GM19438 (cell line): ENCODE measurements around the gene PPFIA4.

Source experiments
- ATAC-seq: cut with Tn5 transposase; IDR thresholded peaks from one replicate; pipeline ENCODE4 v1.9.1; 2021; ENCODE audit warnings: low read depth; ENCODE audit not compliant: unreplicated experiment

The PPFIA4 gene

GRCh38 chr1:203056012-203056411 lies 29.7 kb downstream of the PPFIA4 start:
- ATAC-seq: no peak

GRCh38 chr1:203056516-203056915 lies 30.2 kb downstream of the PPFIA4 start:
- ATAC-seq: no peak

GRCh38 chr1:203057911-203058675 lies 31.8 kb downstream of the PPFIA4 start:
- no peak for ATAC-seq

GRCh38 chr1:203058676-203058935 lies 32.3 kb downstream of the PPFIA4 start:
- no peak for ATAC-seq

GRCh38 chr1:203059485-203059884 lies 33.2 kb downstream of the PPFIA4 start:
- no peak for ATAC-seq

GRCh38 chr1:203060115-203060514 lies 33.8 kb downstream of the PPFIA4 start:
- ATAC-seq: no peak

GRCh38 chr1:203063287-203063686 lies 37.0 kb downstream of the PPFIA4 start:
- no peak for ATAC-seq

GRCh38 chr1:203065191-203065590 lies 38.9 kb downstream of the PPFIA4 start:
- ATAC-seq: no peak

- no peak for ATAC-seq
Observed at GRCh38 chr1:203065986-203066385, 39.7 kb downstream of the PPFIA4 start.

GRCh38 chr1:203066965-203067364 lies 40.7 kb downstream of the PPFIA4 start:
- no peak for ATAC-seq

- ATAC-seq: no peak
Observed at GRCh38 chr1:203069030-203069747, 42.9 kb downstream of the PPFIA4 start.

- ATAC-seq: no peak
Observed at GRCh38 chr1:203072002-203072602, 45.8 kb downstream of the PPFIA4 start.

- ATAC-seq: no peak
Observed at GRCh38 chr1:203072911-203073310, 46.6 kb downstream of the PPFIA4 start.

GRCh38 chr1:203073469-203073868 lies 47.2 kb downstream of the PPFIA4 start:
- no peak for ATAC-seq

- no peak for ATAC-seq
Observed at GRCh38 chr1:203074610-203075009, 48.3 kb downstream of the PPFIA4 start.

- no peak for ATAC-seq
Observed at GRCh38 chr1:203075236-203076030, 49.1 kb downstream of the PPFIA4 start.

- no peak for ATAC-seq
Observed at GRCh38 chr1:203076031-203076511, 49.8 kb downstream of the PPFIA4 start.

GRCh38 chr1:203077367-203077766 lies 51.1 kb downstream of the PPFIA4 start:
- no peak for ATAC-seq

- no peak for ATAC-seq
Observed at GRCh38 chr1:203077956-203078355, 51.7 kb downstream of the PPFIA4 start.

GRCh38 chr1:203078478-203078877 lies 52.2 kb downstream of the PPFIA4 start:
- ATAC-seq: no peak

- ATAC-seq: no peak
Observed at GRCh38 chr1:203080456-203080855, 54.2 kb downstream of the PPFIA4 start.
